ENCODE measurements around the gene TBRG4.

Gene TBRG4

GRCh38 chr7:45133352-45133751, 21.9 kb upstream of the TBRG4 start:
- TF ChIP-seq ZFX (IDR thresholded peaks at IDR 0.05; ENCODE audit: borderline replicate concordance) (no peak), CTCF (IDR thresholded peaks at IDR 0.05) (no peak)
- H3K27ac ChIP-seq: no peak overlapping the region

- no peak overlapping the region for H3K27ac ChIP-seq
- no peak for TF ChIP-seq ZFX (IDR thresholded peaks at IDR 0.05; ENCODE audit: borderline replicate concordance)
- TF ChIP-seq CTCF (IDR thresholded peaks at IDR 0.05): no peak
Measured at GRCh38 chr7:45132708-45133320, 21.3 kb upstream of the TBRG4 start.

GRCh38 chr7:45131891-45132290, 20.4 kb upstream of the TBRG4 start:
- H3K27ac ChIP-seq: no peak overlapping the region

GRCh38 chr7:45130910-45131309, 19.4 kb upstream of the TBRG4 start:
- no peak for TF ChIP-seq ZFX (IDR thresholded peaks at IDR 0.05; ENCODE audit: borderline replicate concordance)
- TF ChIP-seq CTCF (IDR thresholded peaks at IDR 0.05): no peak
- no peak overlapping the region for H3K27ac ChIP-seq

More at GRCh38 chr7:45131891-45132290, 20.4 kb upstream of the TBRG4 start:
- TF ChIP-seq CTCF (IDR thresholded peaks at IDR 0.05) (no peak), ZFX (IDR thresholded peaks at IDR 0.05; ENCODE audit: borderline replicate concordance) (no peak)

GRCh38 chr7:45129906-45130305, 18.4 kb upstream of the TBRG4 start:
- H3K27ac ChIP-seq: no peak overlapping the region
- TF ChIP-seq CTCF (IDR thresholded peaks at IDR 0.05): no peak
- TF ChIP-seq ZFX (IDR thresholded peaks at IDR 0.05; ENCODE audit: borderline replicate concordance): no peak

- H3K27ac ChIP-seq: no peak overlapping the region
- TF ChIP-seq CTCF (IDR thresholded peaks at IDR 0.05) (no peak), ZFX (IDR thresholded peaks at IDR 0.05; ENCODE audit: borderline replicate concordance) (no peak)
Measured at GRCh38 chr7:45129181-45129800, 17.8 kb upstream of the TBRG4 start.

- TF ChIP-seq CTCF (IDR thresholded peaks at IDR 0.05) (no peak), ZFX (IDR thresholded peaks at IDR 0.05; ENCODE audit: borderline replicate concordance) (no peak)
- H3K27ac ChIP-seq: no peak overlapping the region
Measured at GRCh38 chr7:45126920-45127319, 15.4 kb upstream of the TBRG4 start.

All from 22Rv1 (cell line).